Measurements from ENCODE around the gene ZNF446. TPM values are rescaled to one million over a fixed set of nuclear protein-coding genes. Genes with fewer than 3 reads are reported as not detected.

Gene ZNF446
- total RNA-seq, 1 experiment from 2014 or later: 13.9 TPM

GRCh38 chr19:58456111-58456510 is 20.0 kb upstream of the ZNF446 start:
- H3K9me3 Mint-ChIP-seq (ENCODE audit: low read depth, unreplicated experiment): peaks cover 2% of the 10 kb centered on the region
- H3K4me1 Mint-ChIP-seq (ENCODE audit: low read depth, unreplicated experiment): peaks cover 14% of the 10 kb centered on the region
- H3K36me3 Mint-ChIP-seq (ENCODE audit: insufficient read depth, unreplicated experiment): peaks cover 23% of the 10 kb centered on the region
- H3K27me3 Mint-ChIP-seq (ENCODE audit: unreplicated experiment): no peaks in the 10 kb centered on the region
- no TSS peak for BruUV-seq (replicated peaks)
- no peak overlapping the region for H3K27ac Mint-ChIP-seq (ENCODE audit: unreplicated experiment)
- intact Hi-C loops (cut with micrococcal nuclease; ENCODE audit: unreplicated experiment): no loop called here
- no peak overlapping the region for H3K4me3 Mint-ChIP-seq (ENCODE audit: low read depth, unreplicated experiment)
- TF ChIP-seq CTCF (IDR thresholded peaks at IDR 0.05; ENCODE audit: unreplicated experiment): no peak
- CTCF ChIA-PET: no interaction called here
- no peak for DNase-seq

GRCh38 chr19:58460039-58460438 is 16.1 kb upstream of the ZNF446 start:
- DNase-seq: no peak
- no peak overlapping the region for H3K4me3 Mint-ChIP-seq (ENCODE audit: low read depth, unreplicated experiment)

GRCh38 chr19:58466089-58466759 is 9.9 kb upstream of the ZNF446 start:
- Mint-ChIP-seq H3K27ac (ENCODE audit: unreplicated experiment) (peak overlapping the region; percentile 52), H3K9me3 (ENCODE audit: low read depth, unreplicated experiment) (no peaks in the 10 kb centered on the region), H3K4me1 (ENCODE audit: low read depth, unreplicated experiment) (peaks cover 14% of the 10 kb centered on the region), H3K4me3 (ENCODE audit: low read depth, unreplicated experiment) (peak overlapping the region; percentile 80), H3K36me3 (ENCODE audit: insufficient read depth, unreplicated experiment) (peaks cover 33% of the 10 kb centered on the region), H3K27me3 (ENCODE audit: unreplicated experiment) (no peaks in the 10 kb centered on the region)
- no peak for DNase-seq
- CTCF ChIA-PET: interaction anchor here (0.5 to 0.6 kb wide), 2 partner anchors 58 to 280 kb away, joined by 3 read pairs; partner anchors contain the start of gene ZNF584
- BruUV-seq (replicated peaks): no TSS peak
- intact Hi-C loops (cut with micrococcal nuclease; ENCODE audit: unreplicated experiment): no loop called here
- TF ChIP-seq CTCF (IDR thresholded peaks at IDR 0.05; ENCODE audit: unreplicated experiment): no peak

More at GRCh38 chr19:58460039-58460438, 16.1 kb upstream of the ZNF446 start:
- BruUV-seq (replicated peaks): no TSS peak
- Mint-ChIP-seq H3K4me1 (ENCODE audit: low read depth, unreplicated experiment) (no peaks in the 10 kb centered on the region), H3K27me3 (ENCODE audit: unreplicated experiment) (no peaks in the 10 kb centered on the region), H3K27ac (ENCODE audit: unreplicated experiment) (no peak overlapping the region), H3K36me3 (ENCODE audit: insufficient read depth, unreplicated experiment) (peaks cover 5% of the 10 kb centered on the region), H3K9me3 (ENCODE audit: low read depth, unreplicated experiment) (peaks cover 2% of the 10 kb centered on the region)
- intact Hi-C loops (cut with micrococcal nuclease; ENCODE audit: unreplicated experiment): no loop called here
- CTCF ChIA-PET: no interaction called here
- TF ChIP-seq CTCF (IDR thresholded peaks at IDR 0.05; ENCODE audit: unreplicated experiment): no peak

- no peaks in the 10 kb centered on the region for H3K9me3 Mint-ChIP-seq (ENCODE audit: low read depth, unreplicated experiment)
- peak; percentile 99 for DNase-seq
- H3K27ac Mint-ChIP-seq (ENCODE audit: unreplicated experiment): peak within 1 kb of the TSS; percentile 52
- peaks cover 37% of the 10 kb centered on the region for H3K36me3 Mint-ChIP-seq (ENCODE audit: insufficient read depth, unreplicated experiment)
- BruUV-seq (replicated peaks): no TSS peak
- peaks cover 14% of the 10 kb centered on the region for H3K4me1 Mint-ChIP-seq (ENCODE audit: low read depth, unreplicated experiment)
- no peaks in the 10 kb centered on the region for H3K27me3 Mint-ChIP-seq (ENCODE audit: unreplicated experiment)
- intact Hi-C loops (cut with micrococcal nuclease; ENCODE audit: unreplicated experiment): no loop called here
- CTCF ChIA-PET: interaction anchor here (0.9 kb wide), 1 partner anchor 15 kb away, joined by 3 read pairs; no protein-coding TSS in a partner anchor
- peak within 1 kb of the TSS; percentile 80 for H3K4me3 Mint-ChIP-seq (ENCODE audit: low read depth, unreplicated experiment)
- TF ChIP-seq CTCF (IDR thresholded peaks at IDR 0.05; ENCODE audit: unreplicated experiment): no peak
Observed at GRCh38 chr19:58466760-58467589, 9.2 kb upstream of the ZNF446 start, which contains the start of gene ZNF324. ZNF324 (plus strand) TSS chr19:58467080; CDS start chr19:58469186, 2,106 bp downstream.
